ENCODE results near the gene FIBCD1. TPM values are rescaled to one million over a fixed set of nuclear protein-coding genes. Genes with fewer than 3 reads are reported as not detected.

The FIBCD1 gene
- total RNA-seq, 4 donors from 2014 or later: 4.2 TPM; not detected in 3

DNA sequence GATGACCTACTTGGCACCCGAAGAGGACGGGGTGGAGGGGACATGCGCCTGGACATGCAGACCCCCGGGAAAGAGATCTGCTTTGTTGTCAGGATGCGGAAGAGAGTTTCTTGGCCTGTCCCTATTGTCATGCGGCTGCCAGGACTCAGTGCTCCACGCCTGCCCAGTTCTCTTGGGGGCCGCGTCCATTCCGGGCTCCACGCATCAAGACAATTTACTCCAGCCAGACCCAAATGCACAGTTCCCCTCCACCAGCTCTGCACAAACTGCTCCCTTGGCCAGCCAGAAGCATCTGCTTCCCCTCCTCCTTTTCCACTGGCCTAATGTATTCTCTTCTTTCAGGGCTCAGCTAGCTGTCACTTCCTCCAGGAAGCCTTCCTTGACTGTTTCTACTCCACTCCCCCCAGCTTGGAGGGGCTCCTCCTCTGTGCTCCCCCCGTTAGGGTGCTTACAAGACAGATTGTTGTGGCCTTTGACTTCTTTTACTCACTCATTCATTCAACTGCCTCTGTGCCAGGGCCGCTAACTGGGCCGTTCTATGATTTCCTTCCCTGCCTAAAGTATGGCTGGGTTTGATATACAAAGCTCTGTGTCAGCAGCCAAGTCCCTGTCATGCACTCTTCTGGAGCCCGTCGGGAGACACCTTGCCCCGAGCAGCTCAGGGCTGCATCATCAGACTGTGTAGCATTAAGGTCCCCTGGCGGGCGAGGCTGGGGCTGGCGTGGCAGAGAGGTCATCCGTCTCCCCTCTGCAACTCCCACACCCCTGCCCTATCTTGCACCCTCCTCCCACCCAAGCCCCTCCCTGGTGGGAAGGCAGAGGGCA is 6.6 kb downstream of the FIBCD1 start:
- TF ChIP-seq, protein P1, sequence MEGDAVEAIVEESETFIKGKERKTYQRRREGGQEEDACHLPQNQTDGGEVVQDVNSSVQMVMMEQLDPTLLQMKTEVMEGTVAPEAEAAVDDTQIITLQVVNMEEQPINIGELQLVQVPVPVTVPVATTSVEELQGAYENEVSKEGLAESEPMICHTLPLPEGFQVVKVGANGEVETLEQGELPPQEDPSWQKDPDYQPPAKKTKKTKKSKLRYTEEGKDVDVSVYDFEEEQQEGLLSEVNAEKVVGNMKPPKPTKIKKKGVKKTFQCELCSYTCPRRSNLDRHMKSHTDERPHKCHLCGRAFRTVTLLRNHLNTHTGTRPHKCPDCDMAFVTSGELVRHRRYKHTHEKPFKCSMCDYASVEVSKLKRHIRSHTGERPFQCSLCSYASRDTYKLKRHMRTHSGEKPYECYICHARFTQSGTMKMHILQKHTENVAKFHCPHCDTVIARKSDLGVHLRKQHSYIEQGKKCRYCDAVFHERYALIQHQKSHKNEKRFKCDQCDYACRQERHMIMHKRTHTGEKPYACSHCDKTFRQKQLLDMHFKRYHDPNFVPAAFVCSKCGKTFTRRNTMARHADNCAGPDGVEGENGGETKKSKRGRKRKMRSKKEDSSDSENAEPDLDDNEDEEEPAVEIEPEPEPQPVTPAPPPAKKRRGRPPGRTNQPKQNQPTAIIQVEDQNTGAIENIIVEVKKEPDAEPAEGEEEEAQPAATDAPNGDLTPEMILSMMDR (IDR thresholded peaks at IDR 0.05; ENCODE audit: low read depth): no peak

DNA sequence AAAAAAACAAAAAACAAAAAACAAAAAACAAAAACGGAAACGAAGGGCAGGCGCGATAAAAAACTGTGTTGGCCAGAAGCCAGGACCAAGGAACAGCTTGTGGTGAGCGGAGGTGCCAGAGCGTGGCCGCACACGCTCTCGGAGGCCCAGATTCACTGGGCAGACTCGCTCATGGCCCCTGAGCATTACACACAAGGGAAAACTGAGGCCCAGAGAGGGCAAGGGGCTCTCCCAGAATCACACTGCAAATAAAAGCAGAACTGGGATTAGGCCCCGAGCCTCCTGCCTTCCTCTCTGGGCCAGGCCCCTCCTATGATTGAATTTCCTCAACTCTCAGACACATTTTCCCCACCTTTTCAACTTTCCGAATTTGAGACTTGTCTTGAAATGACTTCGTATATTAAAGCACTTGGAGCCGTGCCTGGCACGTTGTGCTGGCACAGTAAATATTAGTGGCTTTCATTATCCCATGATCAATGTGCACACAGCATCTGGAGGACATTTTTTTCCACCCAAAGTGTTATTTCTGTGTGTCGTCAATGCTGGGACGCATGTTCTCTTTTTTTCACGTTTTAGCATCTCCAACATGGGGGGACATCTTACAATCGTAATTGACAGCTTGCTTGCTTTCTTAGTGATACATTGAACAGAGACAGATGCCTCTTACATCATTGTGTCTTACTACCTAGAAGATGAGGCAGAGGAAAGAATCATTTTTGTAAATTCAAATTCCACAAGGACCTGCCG is 7.4 kb downstream of the FIBCD1 start:
- TF ChIP-seq, protein P1 (IDR thresholded peaks at IDR 0.05; ENCODE audit: low read depth): no peak

DNA sequence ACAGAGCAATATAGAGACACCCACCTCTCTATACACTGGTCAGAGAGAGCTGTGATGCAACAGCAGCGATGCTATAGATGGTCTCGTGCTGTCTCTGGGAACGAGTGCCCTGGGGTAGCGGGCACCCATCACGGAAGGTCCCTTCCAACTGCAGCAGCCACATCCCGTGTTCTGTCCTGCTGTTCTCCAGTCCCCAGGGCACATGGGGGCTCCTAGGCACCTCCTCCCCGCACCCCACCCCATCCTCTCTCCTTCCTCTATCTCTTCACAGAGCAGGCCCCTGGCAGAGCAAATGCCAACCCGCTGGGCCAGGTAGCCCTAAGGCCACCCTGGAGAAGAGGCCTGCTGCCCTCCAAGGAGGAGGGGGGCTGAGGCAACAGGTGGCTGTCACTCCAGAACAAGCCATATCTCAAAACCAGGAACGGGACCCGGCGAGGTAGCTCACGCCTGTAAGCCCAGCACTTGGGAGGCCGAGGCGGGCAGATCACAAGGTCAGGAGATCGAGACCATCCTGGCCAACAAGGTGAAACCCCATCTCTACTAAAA is 8.2 kb downstream of the FIBCD1 start:
- TF ChIP-seq, protein P1 (IDR thresholded peaks at IDR 0.05; ENCODE audit: low read depth): no peak

DNA sequence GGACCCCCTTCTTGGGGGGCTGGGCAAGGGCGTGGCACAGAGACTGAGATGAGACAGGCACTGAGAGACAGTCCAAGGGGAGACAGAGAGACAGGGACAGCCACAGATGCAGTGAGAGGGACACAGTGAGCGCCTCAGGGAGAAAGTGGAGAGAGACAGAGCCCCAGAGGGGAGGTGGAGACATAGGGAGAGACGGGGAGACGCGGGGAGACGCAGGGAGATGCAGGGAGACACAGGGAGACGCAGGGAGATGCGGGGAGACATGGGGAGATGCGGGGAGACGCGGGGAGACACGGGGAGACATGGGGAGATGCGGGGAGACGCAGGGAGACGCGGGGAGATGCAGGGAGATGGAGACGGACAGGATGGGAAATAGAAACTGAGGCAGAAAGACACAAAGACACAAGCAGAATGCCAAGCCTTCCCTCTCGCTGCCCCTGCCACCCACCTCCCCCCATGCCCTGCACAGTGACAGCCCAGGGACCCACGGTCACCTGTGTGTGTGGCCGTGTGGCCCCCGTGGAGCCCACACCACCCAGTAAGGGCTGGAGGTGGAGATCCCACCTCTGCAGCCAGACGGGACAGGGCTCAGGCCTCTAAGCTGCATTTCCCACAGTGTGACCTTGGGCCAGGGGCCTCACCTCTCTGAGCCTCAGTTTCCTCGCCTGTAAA is 8.8 kb downstream of the FIBCD1 start:
- TF ChIP-seq, protein P1 (IDR thresholded peaks at IDR 0.05; ENCODE audit: low read depth): no peak

DNA sequence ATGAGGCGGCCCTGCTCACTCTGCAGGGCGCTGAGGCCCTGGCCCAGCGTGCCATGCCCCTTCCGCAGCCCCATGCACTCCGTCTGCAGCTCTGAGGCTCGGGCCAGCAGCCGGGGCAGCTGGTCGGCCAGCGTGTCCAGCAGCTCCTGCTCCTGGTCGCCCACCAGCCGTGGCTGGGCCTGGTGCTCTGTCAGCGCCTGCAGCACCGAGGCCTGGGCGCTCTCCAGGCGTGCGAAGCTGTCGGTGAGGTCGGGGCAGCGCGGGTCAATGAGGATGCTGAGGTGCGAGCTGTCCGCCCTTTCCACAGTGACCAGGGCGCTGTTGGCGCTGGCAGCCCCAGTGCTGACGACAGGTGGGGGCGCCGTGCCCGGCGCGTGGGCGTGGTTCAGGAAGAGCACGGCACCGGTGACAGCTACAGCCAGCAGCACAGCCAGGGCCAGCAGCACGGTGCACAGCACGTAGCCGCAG is 9.4 kb downstream of the FIBCD1 start:
- TF ChIP-seq, protein P1 (IDR thresholded peaks at IDR 0.05; ENCODE audit: low read depth): no peak

DNA sequence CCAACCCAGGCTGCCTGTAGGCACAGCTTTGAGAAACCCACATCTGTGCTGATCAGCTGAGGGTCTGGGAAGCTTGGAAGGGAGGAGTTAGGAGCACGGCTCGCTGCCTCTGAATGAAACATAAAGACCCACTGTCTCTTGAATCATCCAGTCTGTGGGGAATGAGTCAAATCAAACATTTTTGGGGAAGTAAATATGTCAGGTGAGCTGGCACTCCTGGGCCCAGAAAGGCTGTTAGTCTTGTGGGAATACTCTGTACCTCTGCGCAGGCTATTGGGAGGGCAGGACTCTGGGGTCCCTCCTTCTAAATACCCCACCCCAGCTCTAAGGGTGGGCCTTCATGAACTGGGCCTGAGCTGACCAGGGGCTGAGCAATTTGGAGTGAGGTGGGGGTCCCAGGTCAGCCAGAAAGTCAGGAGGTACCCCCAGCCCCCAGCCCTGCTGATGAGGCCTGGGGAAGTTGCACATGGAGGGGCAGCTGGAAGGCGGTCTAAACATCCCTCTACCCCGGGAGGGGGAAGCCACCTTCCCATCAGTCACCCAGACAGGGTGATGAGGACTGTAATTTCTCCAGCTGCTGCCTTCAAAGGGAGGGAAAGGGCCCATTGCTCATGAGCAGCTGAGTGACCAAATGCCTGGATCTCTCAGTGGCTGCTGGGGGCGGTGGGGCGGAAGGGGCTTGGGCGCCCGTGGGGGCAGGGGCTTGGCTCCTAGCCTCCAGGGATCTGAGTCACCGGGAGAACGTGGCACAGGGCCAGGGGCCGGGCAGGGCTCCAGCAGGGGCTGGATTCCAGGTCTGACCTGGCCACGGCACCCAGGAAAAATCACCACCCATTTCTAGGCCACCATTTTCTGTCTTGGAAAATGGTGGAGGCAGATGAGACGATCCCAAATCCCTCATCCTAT is 10.8 kb downstream of the FIBCD1 start:
- TF ChIP-seq, protein P1 (IDR thresholded peaks at IDR 0.05; ENCODE audit: low read depth): no peak
